ENCODE data around the gene ZIC1. TPM values are rescaled to one million over a fixed set of nuclear protein-coding genes. Genes with fewer than 3 reads are reported as not detected.

The ZIC1 gene
- total RNA-seq, 2 donors from 2014 or later, result 0.19 TPM; not detected in 1

GRCh38 chr3:147390589-147391569 is 18.3 kb upstream of the ZIC1 start:
- no peak overlapping the region for H3K27ac ChIP-seq
- no peaks in the 10 kb centered on the region for H3K36me3 ChIP-seq
- TF ChIP-seq CTCF (IDR thresholded peaks at IDR 0.05), result no peak
- no peaks in the 10 kb centered on the region for H3K9me3 ChIP-seq
- DNase-seq, result no peak
- H3K9ac ChIP-seq (ENCODE audit: low read depth in 2 of 2, low read length in 2 of 2), result no peak overlapping the region
- H3K27me3 ChIP-seq, result peaks cover 89% of the 10 kb centered on the region
- H3K4me1 ChIP-seq, result no peaks in the 10 kb centered on the region
- intact Hi-C loops (cut with DNase I), result no loop called here
- H3K4me3 ChIP-seq, result no peak overlapping the region

- TF ChIP-seq CTCF (IDR thresholded peaks at IDR 0.05), result no peak
- intact Hi-C loops (cut with DNase I), result no loop called here
- Histone ChIP-seq H3K36me3 (no peaks in the 10 kb centered on the region), H3K4me3 (no peak overlapping the region), H3K9me3 (no peaks in the 10 kb centered on the region), H3K9ac (ENCODE audit: low read depth in 2 of 2, low read length in 2 of 2) (no peak overlapping the region), H3K4me1 (no peaks in the 10 kb centered on the region), H3K27me3 (peaks cover 92% of the 10 kb centered on the region), H3K27ac (no peak overlapping the region)
- no peak for DNase-seq
Measured at GRCh38 chr3:147391781-147392624, 17.2 kb upstream of the ZIC1 start.

GRCh38 chr3:147392625-147392946 is 16.6 kb upstream of the ZIC1 start:
- intact Hi-C loops (cut with DNase I), result no loop called here
- peaks cover 94% of the 10 kb centered on the region for H3K27me3 ChIP-seq
- no peak for TF ChIP-seq CTCF (IDR thresholded peaks at IDR 0.05)
- H3K4me1 ChIP-seq, result no peaks in the 10 kb centered on the region
- no peak overlapping the region for H3K9ac ChIP-seq (ENCODE audit: low read depth in 2 of 2, low read length in 2 of 2)
- DNase-seq, result no peak
- no peak overlapping the region for H3K27ac ChIP-seq
- no peak overlapping the region for H3K4me3 ChIP-seq
- no peaks in the 10 kb centered on the region for H3K36me3 ChIP-seq
- H3K9me3 ChIP-seq, result no peaks in the 10 kb centered on the region

- H3K9me3 ChIP-seq, result no peaks in the 10 kb centered on the region
- H3K4me1 ChIP-seq, result no peaks in the 10 kb centered on the region
- no peak for TF ChIP-seq CTCF (IDR thresholded peaks at IDR 0.05)
- no peaks in the 10 kb centered on the region for H3K36me3 ChIP-seq
- H3K4me3 ChIP-seq, result no peak overlapping the region
- H3K27me3 ChIP-seq, result peaks cover 90% of the 10 kb centered on the region
- H3K27ac ChIP-seq, result no peak overlapping the region
- no peak for DNase-seq
- H3K9ac ChIP-seq (ENCODE audit: low read depth in 2 of 2, low read length in 2 of 2), result no peak overlapping the region
- intact Hi-C loops (cut with DNase I), result no loop called here
Measured at GRCh38 chr3:147393261-147393942, 15.8 kb upstream of the ZIC1 start.

All from colonic mucosa (tissue), 4 donors.